Aorta (tissue), 5 donors: ENCODE data around the gene DVL1. TPM values are rescaled to one million over a fixed set of nuclear protein-coding genes. Genes with fewer than 3 reads are reported as not detected.

Experiments
- ATAC-seq: fragments of 200-7000 bp; cut with Tn5 transposase; one replicate; pipeline ENCODE4 v1.9.1; 2022; ENCODE audit warnings: moderate library complexity; ENCODE audit not compliant: low FRiP score
- DNase-seq, 2 donors: peaks; one replicate each; pipeline ENCODE4 v3.0.0-alpha.2; 2020
- H3K27ac ChIP-seq, 2 donors: one replicate each; pipeline ENCODE4 v1.5.1; 2013; ENCODE audit warnings: low read length in 2 of 2, mild to moderate bottlenecking in 2 of 2, moderate library complexity in 2 of 2, control low read depth in 1 of 2, inconsistent platforms in 1 of 2, low read depth in 1 of 2
- H3K27me3 ChIP-seq, 2 donors: one replicate each; pipeline ENCODE4 v1.6.1; 2013; ENCODE audit warnings: control low read depth in 1 of 2, low read length in 1 of 2, mild to moderate bottlenecking in 1 of 2, moderate library complexity in 1 of 2; ENCODE audit not compliant: insufficient read depth in 2 of 2, control insufficient read depth in 1 of 2
- H3K36me3 ChIP-seq, 2 donors: one replicate each; pipeline ENCODE4 v1.6.1; 2013; ENCODE audit warnings: control low read depth in 1 of 2, low read length in 1 of 2, mild to moderate bottlenecking in 1 of 2; ENCODE audit not compliant: insufficient read depth in 2 of 2, control insufficient read depth in 1 of 2
- H3K4me1 ChIP-seq, 2 donors: one replicate each; pipeline ENCODE4 v1.6.1; 2013; ENCODE audit warnings: low read length in 2 of 2, control low read depth in 1 of 2, mild to moderate bottlenecking in 1 of 2, moderate library complexity in 1 of 2; ENCODE audit not compliant: insufficient read depth in 2 of 2, control insufficient read depth in 1 of 2
- H3K4me3 ChIP-seq, 2 donors: one replicate each; pipeline ENCODE4 v1.5.1; 2013; ENCODE audit warnings: low read length in 2 of 2, control low read depth in 1 of 2, mild to moderate bottlenecking in 1 of 2
- H3K9me3 ChIP-seq: one replicate; pipeline ENCODE4 v1.6.1; 2013; ENCODE audit warnings: mild to moderate bottlenecking, low read length; ENCODE audit not compliant: control insufficient read depth
- WGBS, 2 donors: extraction: QIAGEN DNeasy Blood & Tissue Kit; methylation state at CpG; one replicate each; pipeline ENCODE4 v1.1.7; 2013; 5-methylcytosine and 5-hydroxymethylcytosine counted together
- intact Hi-C, 2 donors: fragments of 100-400 bp; cut with DNase I; formaldehyde crosslinking; loops; one replicate each; pipeline versions ENCODE4 v1.14.2 to v1.15.0; 2022
- polyA plus RNA-seq, 2 donors: library from polyadenylated mRNA; stranded (reverse); fragments of 200-250 nt; gene quantifications; one replicate each; pipeline ENCODE4 v1.2.3, GENCODE V29; 2013
- total RNA-seq, 2 donors: library from RNA; stranded (reverse); fragmentation: NEBNext Ultra II Directional; extraction: Animal tissue kit (Norgen Biotek cat#: 25700); gene quantifications; one replicate each; pipeline ENCODE4 v1.2.1, GENCODE V29; 2021
- donor health status: healthy with polysubstance abuse.
- donor health status: Bipolar disorder and iron deficiency.
- donor health status: DM: no; HTN: no; CAD: no.
- donor health status: DM: no; HTN: no; CAD: no.
- donor health status: DM: yes; HTN: yes; CAD: no.

Gene DVL1
- total and polyA plus RNA-seq, 4 donors, result 21.2 to 71.9 (median 51.2) TPM

GRCh38 chr1:1360506-1361169 lies 11.4 kb upstream of the DVL1 start:
- intact Hi-C loops, result no loop called here
- H3K36me3 ChIP-seq, result no peaks in the 10 kb centered on the region
- no peaks in the 10 kb centered on the region for H3K27me3 ChIP-seq
- WGBS, 2 donors, result 48 to 51% methylated on average over 20 of the region's 20 CpGs
- H3K4me3 ChIP-seq, result no peak overlapping the region
- ATAC-seq (peak; percentile 80), DNase-seq (peak; percentile 93)
- no peaks in the 10 kb centered on the region for H3K4me1 ChIP-seq
- H3K27ac ChIP-seq, result peak overlapping the region; percentile 45 to 49
- no peaks in the 10 kb centered on the region for H3K9me3 ChIP-seq

GRCh38 chr1:1359664-1360468 lies 10.6 kb upstream of the DVL1 start:
- H3K27me3 ChIP-seq, result no peaks in the 10 kb centered on the region
- WGBS, 2 donors, result 16 to 17% methylated on average over 25 to 28 of the region's 28 CpGs
- no peaks in the 10 kb centered on the region for H3K9me3 ChIP-seq
- H3K4me1 ChIP-seq, result no peaks in the 10 kb centered on the region
- DNase-seq (peak in 1 of 2 donors; percentile 83), ATAC-seq (peak; percentile 45)
- no peak overlapping the region for H3K4me3 ChIP-seq
- peak overlapping the region; percentile 45 to 98 for H3K27ac ChIP-seq
- no peaks in the 10 kb centered on the region for H3K36me3 ChIP-seq
- intact Hi-C loops, result no loop called here

GRCh38 chr1:1359308-1359663 lies 10.1 kb upstream of the DVL1 start:
- Histone ChIP-seq H3K36me3 (no peaks in the 10 kb centered on the region), H3K9me3 (no peaks in the 10 kb centered on the region), H3K4me3 (no peak overlapping the region), H3K4me1 (no peaks in the 10 kb centered on the region), H3K27ac (peak overlapping the region; percentile 45 to 98), H3K27me3 (no peaks in the 10 kb centered on the region)
- DNase-seq (peak in 1 of 2 donors; percentile 67), ATAC-seq (peak; percentile 31)
- intact Hi-C loops, result no loop called here
- WGBS, 2 donors, result 34 to 45% methylated on average over 6 of the region's 6 CpGs

DNA sequence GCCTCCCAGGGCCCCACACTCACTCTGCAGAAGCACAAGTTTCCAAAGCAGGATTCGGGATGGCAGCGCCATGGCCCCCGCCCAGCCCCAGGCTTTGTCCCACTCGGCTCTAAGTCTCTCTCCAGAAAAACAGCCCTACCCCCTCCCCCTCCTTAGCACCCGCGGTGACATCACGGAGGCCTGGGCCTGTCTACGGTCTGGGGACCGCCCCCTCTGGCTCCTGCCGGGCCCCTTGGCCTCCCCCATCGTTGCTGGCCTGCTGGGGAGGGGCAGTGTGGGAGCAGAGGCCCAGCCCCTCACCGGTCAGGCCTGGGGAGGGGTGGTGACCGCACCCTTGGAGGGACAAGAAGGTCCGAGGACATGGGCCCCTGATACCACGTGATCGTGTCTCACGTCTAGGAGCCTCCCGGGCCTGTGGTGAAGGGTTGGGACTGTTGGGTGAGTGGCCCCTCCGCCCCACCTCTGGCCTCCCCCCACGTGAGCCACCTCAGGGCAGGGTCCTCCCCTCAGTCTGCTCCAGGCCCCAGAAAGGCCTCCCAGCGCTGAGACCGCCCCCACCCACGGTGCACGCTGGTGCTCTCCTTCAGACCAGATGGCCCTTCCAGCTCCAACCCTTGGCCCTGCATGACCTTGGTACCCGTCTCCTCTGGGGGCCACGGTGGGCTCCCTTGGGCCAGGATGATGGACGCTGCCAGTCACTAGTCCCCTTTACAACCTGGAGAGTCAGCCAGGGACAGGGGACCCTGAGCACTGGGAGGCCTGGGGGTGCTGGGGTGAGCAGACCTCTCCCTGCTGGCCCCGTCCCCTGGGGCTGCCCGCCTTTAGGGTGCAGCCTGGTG lies 9.4 kb upstream of the DVL1 start, which contains the start of gene MXRA8:
TSS of gene MXRA8 (minus strand) at position 123 of the 839 bp plus-strand sequence. CDS start at position 72, 51 bp downstream.
- ATAC-seq (peak; percentile 84), DNase-seq (peak; percentile 89 to 93)
- 10 to 12% methylated on average over 27 to 29 of the region's 29 CpGs for WGBS, 2 donors
- Histone ChIP-seq H3K4me3 (peak within 1 kb of the TSS; percentile 67 to 73), H3K27me3 (no peaks in the 10 kb centered on the region), H3K27ac (peak within 1 kb of the TSS; percentile 64 to 98), H3K9me3 (no peaks in the 10 kb centered on the region), H3K36me3 (no peaks in the 10 kb centered on the region), H3K4me1 (no peaks in the 10 kb centered on the region)
- intact Hi-C loops, result no loop called here

- Histone ChIP-seq H3K9me3 (no peaks in the 10 kb centered on the region), H3K36me3 (no peaks in the 10 kb centered on the region), H3K4me1 (no peaks in the 10 kb centered on the region), H3K27ac (peak overlapping the region; percentile 64 to 98), H3K4me3 (peak overlapping the region; percentile 67 to 73), H3K27me3 (no peaks in the 10 kb centered on the region)
- DNase-seq (no peak), ATAC-seq (no peak)
- intact Hi-C loops, result no loop called here
- WGBS, 2 donors, result 3 to 7% methylated on average over 13 to 18 of the region's 18 CpGs
Observed at GRCh38 chr1:1357871-1358432, 8.7 kb upstream of the DVL1 start.

DNA sequence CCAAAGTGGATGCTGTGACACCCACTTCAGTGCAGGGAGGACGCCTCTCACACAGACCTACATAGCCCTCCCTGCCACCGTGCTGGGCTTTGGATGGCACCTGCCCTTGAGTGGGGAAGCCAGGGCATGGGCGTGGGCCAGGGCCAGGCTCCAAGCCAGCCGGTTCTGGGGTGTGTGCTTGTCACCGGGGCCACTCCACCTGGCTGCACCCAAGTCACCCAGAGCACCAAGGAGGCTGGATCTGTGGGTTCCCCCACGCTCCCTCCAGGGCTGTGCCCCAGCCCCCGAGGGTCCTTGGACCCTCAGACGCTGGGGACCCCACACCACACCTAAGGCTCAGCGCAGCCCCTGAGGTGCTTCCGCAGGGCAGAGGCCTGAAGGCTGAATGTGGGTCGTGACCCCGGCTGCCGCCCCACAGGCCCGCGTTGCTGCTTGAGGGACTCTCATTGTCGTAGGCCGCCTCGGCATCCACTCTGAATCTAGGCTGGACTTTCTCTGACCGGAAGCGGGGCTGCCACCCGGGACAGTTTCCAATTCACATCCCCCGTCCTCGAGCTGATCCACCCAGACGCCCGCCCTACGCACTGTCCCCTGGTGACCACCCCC lies 7.7 kb upstream of the DVL1 start:
- DNase-seq, result no peak
- Histone ChIP-seq H3K4me1 (no peaks in the 10 kb centered on the region), H3K27ac (peak overlapping the region in 1 of 2 donors; percentile 98), H3K4me3 (peak overlapping the region; percentile 67 to 73), H3K27me3 (no peaks in the 10 kb centered on the region), H3K9me3 (no peaks in the 10 kb centered on the region), H3K36me3 (no peaks in the 10 kb centered on the region)
- intact Hi-C loops, result no loop called here
- WGBS, 2 donors, result 7 to 8% methylated on average over 26 of the region's 26 CpGs
- ATAC-seq, result no peak

DNA sequence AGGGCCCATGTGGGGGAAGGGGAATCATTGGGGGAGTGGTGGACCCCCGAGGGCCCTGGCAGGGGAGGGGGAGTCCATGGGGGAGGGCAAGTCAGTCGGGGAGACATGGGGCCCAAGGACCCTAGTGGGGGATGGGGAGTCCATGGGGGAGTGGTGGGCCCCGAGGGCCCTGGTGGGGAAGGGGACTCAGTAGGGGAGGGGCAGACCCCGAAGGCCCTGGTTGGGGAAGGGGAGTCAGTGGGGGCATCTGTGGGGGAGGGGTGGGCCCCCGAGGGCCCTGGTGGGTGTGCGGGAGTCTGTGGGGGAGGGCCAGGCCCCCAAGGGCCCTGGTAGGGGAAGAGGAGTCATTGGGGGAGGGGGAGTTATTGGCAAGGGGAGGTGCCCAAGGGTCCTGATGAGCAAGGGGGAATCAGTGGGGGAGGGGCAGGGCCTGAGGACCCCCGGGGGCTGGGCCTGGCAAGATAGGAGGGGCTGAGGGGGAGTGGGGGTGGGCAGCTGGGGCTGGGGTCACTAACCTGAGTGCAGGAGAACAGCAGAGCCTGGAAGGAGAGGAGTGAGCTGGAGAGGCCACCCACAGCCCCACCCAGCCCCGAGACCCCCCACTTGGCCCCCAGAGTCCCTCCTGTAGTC lies 7.1 kb upstream of the DVL1 start:
- H3K27me3 ChIP-seq, result no peaks in the 10 kb centered on the region
- peak overlapping the region in 1 of 2 donors; percentile 67 for H3K4me3 ChIP-seq
- DNase-seq, result no peak
- no peaks in the 10 kb centered on the region for H3K36me3 ChIP-seq
- no peak for ATAC-seq
- intact Hi-C loops, result no loop called here
- no peaks in the 10 kb centered on the region for H3K4me1 ChIP-seq
- H3K27ac ChIP-seq, result no peak overlapping the region
- no peaks in the 10 kb centered on the region for H3K9me3 ChIP-seq
- WGBS, 2 donors, result 19 to 22% methylated on average over 8 of the region's 8 CpGs

- no peaks in the 10 kb centered on the region for H3K36me3 ChIP-seq
- DNase-seq (no peak), ATAC-seq (no peak)
- WGBS, 2 donors, result 1 to 3% methylated on average over 32 to 52 of the region's 52 CpGs
- H3K27me3 ChIP-seq, result no peaks in the 10 kb centered on the region
- H3K27ac ChIP-seq, result no peak overlapping the region
- intact Hi-C loops, result no loop called here
- no peaks in the 10 kb centered on the region for H3K4me1 ChIP-seq
- no peak overlapping the region for H3K4me3 ChIP-seq
- no peaks in the 10 kb centered on the region for H3K9me3 ChIP-seq
Observed at GRCh38 chr1:1355416-1355815, 6.2 kb upstream of the DVL1 start.
